Erythroblast (primary cell): ENCODE results near the gene STIM1.

Source experiments
- GATA1 ChIP-seq: IDR thresholded peaks from 2 replicates; pipeline ENCODE4 v1.6.1; 2011; ENCODE audit warnings: low read depth, mild to moderate bottlenecking, control low read depth, low read length, moderate library complexity
- POLR2A ChIP-seq: IDR thresholded peaks from 2 replicates; pipeline ENCODE4 v1.6.1; 2011; ENCODE audit warnings: mild to moderate bottlenecking, low read length

GRCh38 chr11:3992964-3993363 lies 137.5 kb downstream of the STIM1 start:
- TF ChIP-seq POLR2A = no peak
- no peak for TF ChIP-seq GATA1
